ENCODE data around the gene FAM168A. TPM values are rescaled to one million over a fixed set of nuclear protein-coding genes. Genes with fewer than 3 reads are reported as not detected.

Gene FAM168A
- polyA plus RNA-seq, 2 of the 4 experiments (the other 2 are of a cell fraction): 15.3 to 19.2 TPM

GRCh38 chr11:73493956-73494598, 103.8 kb downstream of the FAM168A start (continued):
- no peak for TF ChIP-seq CTCF (IDR thresholded peaks at IDR 0.05)
- no peak for TF ChIP-seq NFE2L2 (conservative IDR thresholded peaks at IDR 0.05; ENCODE audit: low read length)
- TF ChIP-seq RAD21 (conservative IDR thresholded peaks at IDR 0.05 in 1 of 2, IDR thresholded peaks at IDR 0.05 in 1 of 2): no peak
- no peak for TF ChIP-seq HOXB5 (CRISPR knock-in tag; IDR thresholded peaks at IDR 0.05)

GRCh38 chr11:73481626-73482025, 116.3 kb downstream of the FAM168A start:
- DNase-seq (ENCODE audit: low read depth in 1 of 2, low spot score in 1 of 2) (no peak), FAIRE-seq (no peak), ATAC-seq (no peak)
- no peak overlapping the region for H3K27ac ChIP-seq
- no peak overlapping the region for H3K4me2 ChIP-seq
- no peak overlapping the region for H3K4me3 ChIP-seq
- ChIA-PET POLR2A (no interaction called here), CTCF (interaction anchor here (1.5 to 4.6 kb wide), 3 partner anchors 12 to 180 kb away, joined by 4 to 53 read pairs (median 43); no protein-coding TSS in a partner anchor)
- TF ChIP-seq SMC3 (IDR thresholded peaks at IDR 0.05): no peak
- no peak for TF ChIP-seq TFCP2L1 (CRISPR knock-in tag; IDR thresholded peaks at IDR 0.05)
- no peak for TF ChIP-seq EHF (CRISPR knock-in tag; IDR thresholded peaks at IDR 0.05)
- TF ChIP-seq NR3C1 (IDR thresholded peaks at IDR 0.05): no peak
- TF ChIP-seq HES2 (IDR thresholded peaks at IDR 0.05): no peak
- no peak for TF ChIP-seq ZC3H11A (IDR thresholded peaks at IDR 0.05)
- TF ChIP-seq USF2 (IDR thresholded peaks at IDR 0.05): no peak
- no peak for TF ChIP-seq RFX5 (IDR thresholded peaks at IDR 0.05)
- no peak for TF ChIP-seq EHMT2 (IDR thresholded peaks at IDR 0.05; ENCODE audit: low read depth)
- H3K4me1 ChIP-seq: peaks cover 4% of the 10 kb centered on the region; the same call in 1 of the 3 replicates
- H3K9me3 ChIP-seq: no peaks in the 10 kb centered on the region
- WGBS (ENCODE audit: missing lambda C conversion rate): 95% methylated on average over 1 of the region's 1 CpG

GRCh38 chr11:73480677-73481076, 117.2 kb downstream of the FAM168A start:
- no peak for FAIRE-seq

GRCh38 chr11:73478737-73479347, 119.1 kb downstream of the FAM168A start:
- Histone ChIP-seq H3K4me1 (no peaks in the 10 kb centered on the region; the same call in 2 of the 3 replicates), H3K4me2 (peak overlapping the region; percentile 29; the same call in 1 of the 3 replicates), H3K9me3 (no peaks in the 10 kb centered on the region), H3K27ac (no peak overlapping the region), H3K4me3 (no peak overlapping the region)
- CTCF ChIA-PET: interaction anchor here (0.5 to 4.6 kb wide), 49 partner anchors 11 to 1821 kb away, joined by 3 to 53 read pairs (median 4); no protein-coding TSS in a partner anchor
- FAIRE-seq: peak; percentile 73
- DNase-seq (ENCODE audit: low read depth in 1 of 2, low spot score in 1 of 2): peak; percentile 51 to 61
- WGBS (ENCODE audit: missing lambda C conversion rate): 0% methylated on average over 1 of the region's 1 CpG
- ATAC-seq: peak; percentile 85 to 93
- POLR2A ChIA-PET: interaction anchor here (1.0 kb wide), 1 partner anchor 453 kb away, joined by 3 read pairs; no protein-coding TSS in a partner anchor
- TF ChIP-seq ATOH8 (CRISPR knock-in tag; IDR thresholded peaks at IDR 0.05; ENCODE audit: low read depth) (no peak), PHF8 (IDR thresholded peaks at IDR 0.05; ENCODE audit: borderline replicate concordance, low read depth) (no peak), PBX3 (IDR thresholded peaks at IDR 0.05) (no peak), HMGXB4 (CRISPR knock-in tag; IDR thresholded peaks at IDR 0.05; ENCODE audit: borderline replicate concordance) (no peak), ZNF302 (CRISPR knock-in tag; IDR thresholded peaks at IDR 0.05) (no peak), GATA3 (IDR thresholded peaks at IDR 0.05; ENCODE audit: borderline replicate concordance) (no peak), HEYL (CRISPR knock-in tag; IDR thresholded peaks at IDR 0.05) (no peak), MAFK (IDR thresholded peaks at IDR 0.05; ENCODE audit: partially characterized antibody) (no peak), TP53 (CRISPR knock-in tag; IDR thresholded peaks at IDR 0.05) (no peak)

More at GRCh38 chr11:73480677-73481076, 117.2 kb downstream of the FAM168A start:
- no peak for TF ChIP-seq CBX8 (IDR thresholded peaks at IDR 0.05)
- TF ChIP-seq TP53 (CRISPR knock-in tag; IDR thresholded peaks at IDR 0.05): no peak
- H3K27ac ChIP-seq: no peak overlapping the region
- 79% methylated on average over 2 of the region's 2 CpGs for WGBS (ENCODE audit: missing lambda C conversion rate)
- H3K4me1 ChIP-seq: no peaks in the 10 kb centered on the region; the same call in 2 of the 3 replicates
- no peak overlapping the region for H3K4me3 ChIP-seq
- H3K9me3 ChIP-seq: no peaks in the 10 kb centered on the region
- ATAC-seq (no peak), DNase-seq (ENCODE audit: low read depth in 1 of 2, low spot score in 1 of 2) (no peak)
- H3K4me2 ChIP-seq: no peak overlapping the region
- POLR2A ChIA-PET: no interaction called here
- CTCF ChIA-PET: interaction anchor here (0.6 to 4.6 kb wide), 8 partner anchors 13 to 181 kb away, joined by 3 to 53 read pairs (median 4); no protein-coding TSS in a partner anchor

Measured in A549 (cell line).